Astrocyte (in vitro differentiated cells and primary cell): ENCODE results near the gene PDLIM3. TPM values are rescaled to one million over a fixed set of nuclear protein-coding genes. Genes with fewer than 3 reads are reported as not detected.

ENCODE experiments used
- DNase-seq: peaks from one replicate; pipeline ENCODE4 v3.0.0-alpha.2; 2010; ENCODE audit warnings: low read depth
- FAIRE-seq: peaks from 2 replicates; lab custom pipeline; 2011; peaks lifted over from hg19 to GRCh38; lab: Jason Lieb, UNC
- H2AFZ ChIP-seq: 2 replicates; pipeline ENCODE4 v1.6.0; 2012; ENCODE audit warnings: low read depth, low read length, inconsistent platforms
- H3K27ac ChIP-seq: 2 replicates; pipeline ENCODE4 v1.5.1; 2011; ENCODE audit warnings: low read depth, low read length, inconsistent platforms
- H3K27me3 ChIP-seq: 2 replicates; pipeline ENCODE4 v1.6.0; 2011; ENCODE audit warnings: low read length, inconsistent platforms; ENCODE audit not compliant: insufficient read depth
- H3K36me3 ChIP-seq: 2 replicates; pipeline ENCODE4 v1.5.1; 2011; ENCODE audit warnings: low read length, inconsistent platforms; ENCODE audit not compliant: insufficient read depth
- H3K4me1 ChIP-seq: 2 replicates; pipeline ENCODE4 v1.5.1; 2011; ENCODE audit warnings: low read length, inconsistent platforms; ENCODE audit not compliant: insufficient read depth
- H3K4me2 ChIP-seq: 2 replicates; pipeline ENCODE4 v1.6.0; 2012; ENCODE audit warnings: low read length, inconsistent platforms
- H3K4me3 ChIP-seq: 2 replicates; pipeline ENCODE4 v1.5.1; 2011; ENCODE audit warnings: low read depth, mild to moderate bottlenecking, low read length, inconsistent platforms; ENCODE audit not compliant: insufficient read depth
- H3K79me2 ChIP-seq: 2 replicates; pipeline ENCODE4 v1.6.0; 2012; ENCODE audit warnings: mild to moderate bottlenecking, low read length, inconsistent platforms; ENCODE audit not compliant: insufficient read depth
- H3K9ac ChIP-seq: 2 replicates; pipeline ENCODE4 v1.6.0; 2012; ENCODE audit warnings: mild to moderate bottlenecking, low read length, inconsistent platforms
- H3K9me3 ChIP-seq: 2 replicates; pipeline ENCODE4 v1.5.1; 2012; ENCODE audit warnings: low read depth, mild to moderate bottlenecking, low read length, inconsistent platforms; ENCODE audit not compliant: insufficient read depth
- H4K20me1 ChIP-seq: 2 replicates; pipeline ENCODE4 v1.6.0; 2012; ENCODE audit warnings: low read length, inconsistent platforms; ENCODE audit not compliant: insufficient read depth
- H3K27ac Mint-ChIP-seq: one replicate; pipeline ENCODE4 v1.8.0; 2021; ENCODE audit warnings: mild to moderate bottlenecking, mixed read lengths; ENCODE audit not compliant: unreplicated experiment
- H3K27me3 Mint-ChIP-seq: one replicate; pipeline ENCODE4 v1.8.0; 2021; ENCODE audit warnings: low read depth, mixed read lengths; ENCODE audit not compliant: unreplicated experiment
- H3K36me3 Mint-ChIP-seq: one replicate; pipeline ENCODE4 v1.8.0; 2021; ENCODE audit warnings: low read depth, mixed read lengths; ENCODE audit not compliant: unreplicated experiment
- H3K4me1 Mint-ChIP-seq: one replicate; pipeline ENCODE4 v1.8.0; 2021; ENCODE audit warnings: low read depth, mixed read lengths; ENCODE audit not compliant: unreplicated experiment
- H3K4me3 Mint-ChIP-seq: one replicate; pipeline ENCODE4 v1.8.0; 2021; ENCODE audit warnings: mild to moderate bottlenecking, moderate library complexity, mixed read lengths; ENCODE audit not compliant: unreplicated experiment
- H3K9me3 Mint-ChIP-seq: one replicate; pipeline ENCODE4 v1.8.0; 2021; ENCODE audit warnings: mild to moderate bottlenecking, mixed read lengths; ENCODE audit not compliant: unreplicated experiment
- CTCF ChIP-seq: IDR thresholded peaks from 2 replicates; pipeline ENCODE4 v1.5.1; 2011; ENCODE audit warnings: low read depth, mild to moderate bottlenecking, inconsistent platforms, low read length, moderate library complexity; ENCODE audit not compliant: insufficient read depth
- EZH2 ChIP-seq: IDR thresholded peaks from 2 replicates; pipeline ENCODE4 v1.6.1; 2012; ENCODE audit warnings: mild to moderate bottlenecking, low read length, inconsistent platforms; ENCODE audit not compliant: insufficient read depth
- total RNA-seq: library from RNA; stranded (reverse); gene quantifications from 2 replicates; pipeline ENCODE4 v1.2.1, GENCODE V29; 2021

The PDLIM3 gene
- total RNA-seq, 1 donor from 2014 or later = 28.5 TPM

- H3K27me3 ChIP-seq = no peaks in the 10 kb centered on the region
- no peak overlapping the region for H3K27ac ChIP-seq
- no peak overlapping the region for H3K4me2 ChIP-seq
- peaks cover 2% of the 10 kb centered on the region for H3K4me1 ChIP-seq
- H2AFZ ChIP-seq = no peak overlapping the region
- no peaks in the 10 kb centered on the region for H4K20me1 ChIP-seq
- H3K4me3 ChIP-seq = no peak overlapping the region
- Mint-ChIP-seq H3K9me3 (no peaks in the 10 kb centered on the region), H3K4me1 (peaks cover 17% of the 10 kb centered on the region), H3K4me3 (no peak overlapping the region), H3K36me3 (peaks cover 10% of the 10 kb centered on the region), H3K27ac (no peak overlapping the region), H3K27me3 (no peaks in the 10 kb centered on the region)
- FAIRE-seq (no peak), DNase-seq (no peak)
- TF ChIP-seq EZH2 = no peak
- TF ChIP-seq CTCF = no peak
- H3K9me3 ChIP-seq = no peaks in the 10 kb centered on the region
- peaks cover 3% of the 10 kb centered on the region for H3K36me3 ChIP-seq
- H3K79me2 ChIP-seq = no peaks in the 10 kb centered on the region
- no peak overlapping the region for H3K9ac ChIP-seq
These were observed 17.2 kb downstream of the PDLIM3 start for GRCh38 chr4:185518069-185518468.

GRCh38 chr4:185515248-185515647 is 20.1 kb downstream of the PDLIM3 start:
- Histone ChIP-seq H3K27me3 (no peaks in the 10 kb centered on the region), H3K4me2 (no peak overlapping the region), H4K20me1 (no peaks in the 10 kb centered on the region), H3K79me2 (no peaks in the 10 kb centered on the region), H3K4me1 (peaks cover 6% of the 10 kb centered on the region), H3K36me3 (no peaks in the 10 kb centered on the region), H3K27ac (no peak overlapping the region), H3K9ac (no peak overlapping the region), H3K9me3 (no peaks in the 10 kb centered on the region), H2AFZ (no peak overlapping the region), H3K4me3 (no peak overlapping the region)
- no peak for FAIRE-seq
- H3K9me3 Mint-ChIP-seq = no peaks in the 10 kb centered on the region
- peaks cover 14% of the 10 kb centered on the region for H3K36me3 Mint-ChIP-seq
- peaks cover 23% of the 10 kb centered on the region for H3K4me1 Mint-ChIP-seq
- no peak for DNase-seq
- no peaks in the 10 kb centered on the region for H3K27me3 Mint-ChIP-seq
- no peak overlapping the region for H3K4me3 Mint-ChIP-seq
- no peak for TF ChIP-seq EZH2
- no peak for TF ChIP-seq CTCF
- no peak overlapping the region for H3K27ac Mint-ChIP-seq

- no peaks in the 10 kb centered on the region for H3K36me3 ChIP-seq
- H3K4me3 Mint-ChIP-seq = no peak overlapping the region
- H3K4me2 ChIP-seq = no peak overlapping the region
- DNase-seq (no peak), FAIRE-seq (no peak)
- no peak overlapping the region for H3K27ac ChIP-seq
- H3K4me3 ChIP-seq = no peak overlapping the region
- H3K9ac ChIP-seq = no peak overlapping the region
- H4K20me1 ChIP-seq = no peaks in the 10 kb centered on the region
- H3K4me1 ChIP-seq = peaks cover 6% of the 10 kb centered on the region
- no peaks in the 10 kb centered on the region for H3K9me3 ChIP-seq
- TF ChIP-seq EZH2 (no peak), CTCF (no peak)
- H3K9me3 Mint-ChIP-seq = no peaks in the 10 kb centered on the region
- no peak overlapping the region for H2AFZ ChIP-seq
- H3K36me3 Mint-ChIP-seq = peaks cover 14% of the 10 kb centered on the region
- H3K79me2 ChIP-seq = no peaks in the 10 kb centered on the region
- peaks cover 16% of the 10 kb centered on the region for H3K4me1 Mint-ChIP-seq
- H3K27me3 Mint-ChIP-seq = no peaks in the 10 kb centered on the region
- H3K27ac Mint-ChIP-seq = no peak overlapping the region
- no peaks in the 10 kb centered on the region for H3K27me3 ChIP-seq
These were observed 21.1 kb downstream of the PDLIM3 start for GRCh38 chr4:185514182-185514697.
